Mucosa of descending colon (tissue), 3 donors: ENCODE measurements around the gene AMFR. TPM values are rescaled to one million over a fixed set of nuclear protein-coding genes. Genes with fewer than 3 reads are reported as not detected.

Source experiments
- ATAC-seq: fragments of 200-7000 bp; cut with Tn5 transposase; one replicate; pipeline ENCODE4 v1.9.1; 2020; ENCODE audit warnings: mild to moderate bottlenecking, moderate library complexity
- DNase-seq, 3 donors: peaks; one replicate each; pipeline ENCODE4 v3.0.0-alpha.2; 2020
- H3K36me3 ChIP-seq: fragments of 200-600 bp; one replicate; pipeline ENCODE4 v1.8.0; 2021; ENCODE audit warnings: low read depth, mild to moderate bottlenecking
- H3K4me1 ChIP-seq: fragments of 200-600 bp; one replicate; pipeline ENCODE4 v1.8.0; 2021; ENCODE audit warnings: low read depth, mild to moderate bottlenecking
- H3K4me3 ChIP-seq: fragments of 200-600 bp; one replicate; pipeline ENCODE4 v1.8.0; 2021; ENCODE audit warnings: mild to moderate bottlenecking
- H3K9me3 ChIP-seq: fragments of 200-600 bp; one replicate; pipeline ENCODE4 v1.8.0; 2021; ENCODE audit warnings: mild to moderate bottlenecking
- intact Hi-C, 2 donors: fragments of 100-400 bp; cut with DNase I in 1 of 2; cut with micrococcal nuclease in 1 of 2; formaldehyde crosslinking; loops; one replicate each; pipeline versions ENCODE4 v1.11.0 to v1.11.1; 2022; cut with DNase I, micrococcal nuclease
- total RNA-seq, 3 donors: library from RNA; stranded (reverse); fragmentation: NEBNext Ultra II Directional in 2 of 3; extraction: Animal tissue kit (Norgen Biotek cat#: 25700) in 2 of 3; gene quantifications; one replicate each; pipeline versions ENCODE4 v1.2.1 to v1.2.4, GENCODE V29; 2021 to 2023
- TF ChIP-seq, protein P1 (sequence below): fragments of 200-600 bp; IDR thresholded peaks from one replicate; pipeline ENCODE4 v1.8.0; 2022; ENCODE audit warnings: antibody characterized with exemption, mild to moderate bottlenecking
- donor health status: DM: no; HTN: no; CAD: no; lungs with moderate emphysema.
- donor health status: DM: no; HTN: no; CAD: no.
- donor health status: DM: no; HTN: yes; CAD: no.

The AMFR gene
- total RNA-seq, 3 donors from 2014 or later, result 83.3 to 116 (median 102) TPM

DNA sequence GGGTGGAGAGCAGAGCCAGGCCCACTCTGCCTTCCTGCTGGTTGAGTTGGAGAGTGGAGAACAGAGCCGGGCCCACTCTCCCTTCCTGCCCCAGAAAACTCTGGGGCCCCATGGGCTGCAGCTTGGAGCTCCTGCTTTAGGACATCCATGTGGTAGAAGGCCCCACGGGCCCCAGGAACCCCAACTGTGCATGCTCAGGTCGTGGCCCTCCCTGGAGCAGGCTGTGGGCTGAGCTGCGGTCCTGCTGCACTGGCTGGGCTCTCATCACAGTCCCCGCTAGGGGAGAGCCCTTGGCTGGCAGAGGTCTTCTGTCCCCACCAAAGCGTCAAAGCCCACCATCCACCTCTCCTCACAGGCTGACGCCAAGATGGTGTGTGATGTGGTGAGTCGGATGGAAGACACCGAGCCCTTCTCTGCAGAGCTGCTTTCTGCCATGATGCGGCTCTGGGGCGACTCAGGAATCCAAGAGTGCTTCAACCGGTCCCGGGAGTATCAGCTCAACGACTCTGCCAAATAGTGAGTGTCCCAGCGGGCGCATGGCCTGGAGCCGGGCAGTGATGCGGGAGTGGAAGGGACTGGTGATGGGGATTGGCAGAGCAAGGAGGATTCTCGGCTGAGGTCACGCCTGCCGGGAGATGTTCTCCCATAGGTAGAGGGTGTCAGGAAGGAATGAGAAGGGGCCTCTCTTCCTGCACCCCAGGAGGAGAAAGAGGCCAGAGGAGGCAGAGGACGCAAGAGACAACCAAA lies 96.9 kb downstream of the AMFR start:
- intact Hi-C loops, result no loop called here
- ATAC-seq (no peak), DNase-seq (no peak)
- no peaks in the 10 kb centered on the region for H3K36me3 ChIP-seq
- no peak overlapping the region for H3K4me3 ChIP-seq
- TF ChIP-seq, protein P1, sequence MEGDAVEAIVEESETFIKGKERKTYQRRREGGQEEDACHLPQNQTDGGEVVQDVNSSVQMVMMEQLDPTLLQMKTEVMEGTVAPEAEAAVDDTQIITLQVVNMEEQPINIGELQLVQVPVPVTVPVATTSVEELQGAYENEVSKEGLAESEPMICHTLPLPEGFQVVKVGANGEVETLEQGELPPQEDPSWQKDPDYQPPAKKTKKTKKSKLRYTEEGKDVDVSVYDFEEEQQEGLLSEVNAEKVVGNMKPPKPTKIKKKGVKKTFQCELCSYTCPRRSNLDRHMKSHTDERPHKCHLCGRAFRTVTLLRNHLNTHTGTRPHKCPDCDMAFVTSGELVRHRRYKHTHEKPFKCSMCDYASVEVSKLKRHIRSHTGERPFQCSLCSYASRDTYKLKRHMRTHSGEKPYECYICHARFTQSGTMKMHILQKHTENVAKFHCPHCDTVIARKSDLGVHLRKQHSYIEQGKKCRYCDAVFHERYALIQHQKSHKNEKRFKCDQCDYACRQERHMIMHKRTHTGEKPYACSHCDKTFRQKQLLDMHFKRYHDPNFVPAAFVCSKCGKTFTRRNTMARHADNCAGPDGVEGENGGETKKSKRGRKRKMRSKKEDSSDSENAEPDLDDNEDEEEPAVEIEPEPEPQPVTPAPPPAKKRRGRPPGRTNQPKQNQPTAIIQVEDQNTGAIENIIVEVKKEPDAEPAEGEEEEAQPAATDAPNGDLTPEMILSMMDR, result no peak
- H3K4me1 ChIP-seq, result no peaks in the 10 kb centered on the region
- H3K9me3 ChIP-seq, result no peaks in the 10 kb centered on the region

DNA sequence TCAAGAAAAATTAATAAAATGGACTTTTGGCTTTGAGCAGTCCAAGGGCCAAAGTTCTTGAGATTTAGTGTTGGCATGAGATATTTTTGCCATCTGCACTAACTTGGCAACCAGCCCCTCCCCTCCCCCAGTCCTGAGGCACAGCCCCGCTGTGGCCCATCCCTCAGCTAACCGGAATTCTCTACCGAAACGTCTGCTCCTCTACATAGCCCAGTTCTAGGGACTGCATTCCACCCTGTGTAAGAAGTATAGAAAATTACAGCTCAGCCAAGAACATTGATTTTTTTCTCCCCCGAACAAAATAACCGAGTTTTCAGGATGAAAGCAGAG lies 97.5 kb downstream of the AMFR start:
- DNase-seq (no peak), ATAC-seq (no peak)
- intact Hi-C loops, result no loop called here
- TF ChIP-seq, protein P1, result no peak
- Histone ChIP-seq H3K36me3 (no peaks in the 10 kb centered on the region), H3K9me3 (no peaks in the 10 kb centered on the region), H3K4me3 (no peak overlapping the region), H3K4me1 (no peaks in the 10 kb centered on the region)

DNA sequence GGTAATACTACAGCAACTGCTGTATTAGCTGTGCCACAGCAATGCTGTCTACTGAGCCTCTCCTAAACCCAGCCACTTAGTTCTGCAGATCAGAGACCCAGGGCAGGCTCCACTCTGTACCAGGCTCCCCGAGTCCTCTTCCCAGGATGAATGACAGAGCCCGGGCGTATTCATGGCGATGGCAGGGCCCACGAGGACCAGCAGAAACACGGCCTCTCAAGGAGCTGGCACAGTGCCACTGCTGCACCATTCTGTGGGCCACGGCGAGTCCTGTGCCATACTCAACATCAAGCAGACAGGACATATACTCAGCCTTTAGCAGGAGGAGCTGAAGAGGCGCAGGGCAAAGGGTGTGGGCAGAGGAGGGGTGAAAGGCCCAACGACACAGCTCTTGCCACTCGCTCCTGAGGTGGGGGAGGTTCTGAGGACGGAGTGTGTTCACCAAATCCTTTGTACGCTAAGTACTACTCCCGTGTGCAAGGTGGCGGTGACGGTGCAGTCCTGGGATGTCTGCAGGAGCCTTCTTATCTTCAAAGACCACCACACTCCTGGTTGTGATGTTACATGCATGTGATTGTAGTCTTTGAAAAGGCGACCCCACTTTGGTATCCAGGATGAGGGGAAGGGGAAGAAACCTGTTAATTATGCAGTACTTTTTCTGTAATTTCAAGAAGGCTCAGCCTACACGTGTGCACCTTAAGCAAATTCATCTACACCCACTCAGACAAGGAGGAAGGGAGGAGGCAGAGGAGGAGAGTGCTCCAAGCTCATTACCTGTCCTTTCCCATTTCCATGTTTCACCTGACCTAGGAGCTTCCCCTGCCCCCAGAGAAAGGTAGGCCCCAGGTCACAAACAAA lies 98.0 kb downstream of the AMFR start:
- intact Hi-C loops, result no loop called here
- TF ChIP-seq, protein P1, result no peak
- H3K36me3 ChIP-seq, result no peaks in the 10 kb centered on the region
- H3K4me1 ChIP-seq, result no peaks in the 10 kb centered on the region
- H3K4me3 ChIP-seq, result no peak overlapping the region
- H3K9me3 ChIP-seq, result no peaks in the 10 kb centered on the region
- ATAC-seq, result no peak
- DNase-seq, result no peak

DNA sequence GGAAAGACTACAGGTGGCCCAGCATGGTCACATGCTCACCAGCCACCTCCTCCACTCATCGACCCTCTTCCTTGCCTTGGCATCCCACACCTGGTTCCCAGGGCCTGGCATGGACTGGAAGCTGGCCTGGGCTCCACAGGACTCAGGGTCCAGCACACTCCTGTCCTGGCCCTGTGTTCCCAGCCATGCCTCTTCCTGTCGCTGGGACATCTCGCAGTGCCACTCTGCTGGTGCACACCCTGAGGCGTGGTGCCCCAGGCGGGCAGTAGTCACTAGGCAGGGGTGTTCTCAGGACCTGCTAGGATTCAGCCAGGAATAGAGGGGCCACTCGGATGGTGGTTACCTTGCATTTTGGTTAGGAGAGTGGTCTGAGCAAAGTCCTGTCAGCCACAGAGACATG lies 99.4 kb downstream of the AMFR start:
- DNase-seq (no peak), ATAC-seq (no peak)
- Histone ChIP-seq H3K36me3 (no peaks in the 10 kb centered on the region), H3K4me1 (no peaks in the 10 kb centered on the region), H3K9me3 (no peaks in the 10 kb centered on the region), H3K4me3 (no peak overlapping the region)
- intact Hi-C loops, result no loop called here
- TF ChIP-seq, protein P1, result no peak

DNA sequence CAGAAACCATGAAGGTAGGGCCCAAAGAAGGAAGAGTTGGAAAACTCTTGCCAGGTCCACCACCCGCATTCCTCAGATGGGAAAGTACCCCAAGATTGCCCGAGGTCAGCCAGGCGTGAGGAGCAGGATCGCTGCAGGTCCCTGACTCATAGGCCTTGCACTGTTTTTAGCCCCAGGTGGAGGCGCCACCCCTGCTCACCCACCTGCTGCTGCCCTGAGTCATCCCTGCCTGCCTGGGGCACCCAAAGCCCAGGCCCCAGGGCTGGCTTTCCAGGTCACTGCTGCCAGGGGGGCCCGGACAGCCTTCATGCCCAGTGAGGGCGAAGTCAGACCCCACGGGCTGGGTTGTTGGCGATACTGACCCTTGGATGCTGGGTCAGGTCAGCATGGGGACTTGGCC lies 100.9 kb downstream of the AMFR start:
- ATAC-seq, result no peak
- Histone ChIP-seq H3K36me3 (no peaks in the 10 kb centered on the region), H3K4me3 (no peak overlapping the region), H3K9me3 (no peaks in the 10 kb centered on the region), H3K4me1 (no peaks in the 10 kb centered on the region)
- intact Hi-C loops, result no loop called here
- no peak for DNase-seq
- TF ChIP-seq, protein P1, result no peak
